SK-N-SH treated with all-trans-retinoic acid at 6 μM for 48 hours (cell line): ENCODE data around the gene WARS2.

ENCODE experiments used
- ATAC-seq: fragments of 200-7000 bp; cut with Tn5 transposase; 3 replicates; pipeline ENCODE4 v1.9.1; 2020; ENCODE audit warnings: mild to moderate bottlenecking, moderate library complexity
- BACH2 ChIP-seq: fragments of 250-450 bp; sonication (Bioruptor Pico); IDR thresholded peaks from 2 replicates; pipeline ENCODE4 v1.9.0; 2021; ENCODE audit warnings: mild to moderate bottlenecking, borderline replicate concordance
- CREB5 ChIP-seq: fragments of 250-450 bp; sonication (Bioruptor Pico); IDR thresholded peaks from 2 replicates; pipeline ENCODE4 v1.5.1; 2020; ENCODE audit warnings: low read depth, mild to moderate bottlenecking, moderate library complexity
- CSDC2 ChIP-seq: fragments of 250-450 bp; sonication (Bioruptor Pico); IDR thresholded peaks from 2 replicates; pipeline ENCODE4 v1.5.0; 2020; ENCODE audit warnings: mild to moderate bottlenecking, moderate library complexity
- CSRNP3 ChIP-seq: fragments of 250-450 bp; sonication (Bioruptor Pico); IDR thresholded peaks from 2 replicates; pipeline ENCODE4 v1.5.1; 2021; ENCODE audit warnings: mild to moderate bottlenecking, moderate library complexity
- ESRRG ChIP-seq: fragments of 250-450 bp; sonication (Bioruptor Pico); IDR thresholded peaks from 2 replicates; pipeline ENCODE4 v1.6.1; 2021; ENCODE audit warnings: mild to moderate bottlenecking
- GLIS3 ChIP-seq: fragments of 250-450 bp; sonication (Bioruptor Pico); IDR thresholded peaks from 2 replicates; pipeline ENCODE4 v1.5.0; 2020; ENCODE audit warnings: mild to moderate bottlenecking, moderate library complexity
- ISL1 ChIP-seq: fragments of 250-450 bp; sonication (Bioruptor Pico); IDR thresholded peaks from 2 replicates; pipeline ENCODE4 v2.1.2; 2022; ENCODE audit warnings: mild to moderate bottlenecking, moderate library complexity
- OSR1 ChIP-seq: fragments of 250-450 bp; sonication (Bioruptor Pico); IDR thresholded peaks from 2 replicates; pipeline ENCODE4 v1.8.0; 2022; ENCODE audit warnings: moderate library complexity, mild to moderate bottlenecking, inconsistent platforms
- PATZ1 ChIP-seq: fragments of 250-450 bp; sonication (Bioruptor Pico); IDR thresholded peaks from 2 replicates; pipeline ENCODE4 v1.8.0; 2020; ENCODE audit warnings: mild to moderate bottlenecking, moderate library complexity, borderline replicate concordance
- PPARA ChIP-seq: fragments of 250-450 bp; sonication (Bioruptor Pico); IDR thresholded peaks from 2 replicates; pipeline ENCODE4 v1.5.0; 2020; ENCODE audit warnings: mild to moderate bottlenecking, borderline replicate concordance
- SNAI2 ChIP-seq: fragments of 250-450 bp; sonication (Bioruptor Pico); IDR thresholded peaks from 2 replicates; pipeline ENCODE4 v1.5.0; 2020; ENCODE audit warnings: mild to moderate bottlenecking, moderate library complexity
- TCF4 ChIP-seq: fragments of 250-450 bp; sonication (Bioruptor Pico); IDR thresholded peaks from 2 replicates; pipeline ENCODE4 v1.8.0; 2021; ENCODE audit warnings: mild to moderate bottlenecking, moderate library complexity, borderline replicate concordance
- TOX ChIP-seq: fragments of 250-450 bp; sonication (Bioruptor Pico); IDR thresholded peaks from 2 replicates; pipeline ENCODE4 v1.8.0; 2021; ENCODE audit warnings: mild to moderate bottlenecking, moderate library complexity, borderline replicate concordance
- ZC3H10 ChIP-seq: fragments of 250-450 bp; sonication (Bioruptor Pico); IDR thresholded peaks from 2 replicates; pipeline ENCODE4 v1.5.1; 2021; ENCODE audit warnings: mild to moderate bottlenecking, moderate library complexity
- ZFP30 ChIP-seq: fragments of 450-650 bp; formaldehyde crosslinking; IDR thresholded peaks from 2 replicates; pipeline ENCODE4 v1.5.0; 2022; ENCODE audit warnings: mild to moderate bottlenecking, moderate library complexity
- ZNF565 ChIP-seq: fragments of 450-650 bp; formaldehyde crosslinking; conservative IDR thresholded peaks from 2 replicates; pipeline ENCODE4 v1.5.0; 2020; ENCODE audit warnings: low read depth, mild to moderate bottlenecking, moderate library complexity
- ZNF8 ChIP-seq: fragments of 450-650 bp; formaldehyde crosslinking; IDR thresholded peaks from 2 replicates; pipeline ENCODE4 v1.5.0; 2020; ENCODE audit warnings: mild to moderate bottlenecking, moderate library complexity

The WARS2 gene

GRCh38 chr1:119007670-119008482, 132.6 kb downstream of the WARS2 start (continued):
- TF ChIP-seq ZC3H10 (CRISPR knock-in tag) (no peak), SNAI2 (CRISPR knock-in tag) (no peak)
- TF ChIP-seq, all 23 proteins: peak for 0

GRCh38 chr1:119007339-119007669, 133.1 kb downstream of the WARS2 start:
- TF ChIP-seq CSRNP3 (CRISPR knock-in tag) (no peak), ESRRG (CRISPR knock-in tag) (no peak), BACH2 (CRISPR knock-in tag) (no peak), TCF4 (CRISPR knock-in tag) (no peak), ZC3H10 (CRISPR knock-in tag) (no peak), CREB5 (no peak), ZFP30 (CRISPR knock-in tag) (no peak), ZNF565 (no peak), SNAI2 (CRISPR knock-in tag) (no peak)
- TF ChIP-seq, all 23 proteins: peak for 0

GRCh38 chr1:119006406-119007279, 133.8 kb downstream of the WARS2 start:
- TF ChIP-seq ZC3H10 (CRISPR knock-in tag) (no peak), GLIS3 (CRISPR knock-in tag) (no peak), TCF4 (CRISPR knock-in tag) (no peak), CSRNP3 (CRISPR knock-in tag) (no peak), PPARA (CRISPR knock-in tag) (no peak), ZNF565 (no peak), ISL1 (no peak), ZFP30 (CRISPR knock-in tag) (no peak), OSR1 (CRISPR knock-in tag) (no peak), CSDC2 (CRISPR knock-in tag) (no peak)
- TF ChIP-seq, all 23 proteins: peak for 0
- ATAC-seq = no peak

More at GRCh38 chr1:119007339-119007669, 133.1 kb downstream of the WARS2 start:
- no peak for ATAC-seq

GRCh38 chr1:119005724-119006405, 134.6 kb downstream of the WARS2 start:
- no peak for ATAC-seq

More at GRCh38 chr1:119005724-119006405, 134.6 kb downstream of the WARS2 start:
- TF ChIP-seq ZC3H10 (CRISPR knock-in tag) (no peak), ZNF565 (no peak), BACH2 (CRISPR knock-in tag) (no peak), PATZ1 (CRISPR knock-in tag) (no peak), ZNF8 (CRISPR knock-in tag) (no peak), SNAI2 (CRISPR knock-in tag) (no peak), ZFP30 (CRISPR knock-in tag) (no peak), TOX (CRISPR knock-in tag) (no peak), CREB5 (no peak)
- TF ChIP-seq, all 23 proteins: peak for 0
